HepG2 (cell line): ENCODE results near the gene SMYD1. TPM values are rescaled to one million over a fixed set of nuclear protein-coding genes. Genes with fewer than 3 reads are reported as not detected.

Experiments used
- ATAC-seq: fragments of 200-7000 bp; cut with Tn5 transposase; 3 replicates; pipeline ENCODE4 v1.9.1; 2020; ENCODE audit warnings: mild to moderate bottlenecking, moderate library complexity
- BruUV-seq: library from RNA; stranded (reverse); fragments of 400-500 nt; replicated peaks from 2 replicates; lab custom pipeline; 2021; lab: Mats Ljungman, UMichigan
- CTCF ChIA-PET: fragments of 300-600 bp; formaldehyde crosslinking; extraction: SDS; loops from one replicate; lab custom pipeline; 2021; ENCODE audit warnings: low total read pairs, inconsistent platforms, low intra/inter-chr PET ratio; lab: Yijun Ruan, JAX
- POLR2A ChIA-PET: fragments of 350-600 bp; sonication (Branson Sonifier 250); formaldehyde crosslinking; loops from one replicate; lab custom pipeline; 2020; ENCODE audit warnings: antibody characterized with exemption, inconsistent platforms; lab: Yijun Ruan, JAX
- DNase-seq: peaks from one replicate; pipeline ENCODE4 v3.0.0-alpha.2; 2015; ENCODE audit warnings: low spot score
- FAIRE-seq: peaks from 3 replicates; lab custom pipeline; 2011; peaks lifted over from hg19 to GRCh38; lab: Jason Lieb, UNC
- H2AFZ ChIP-seq: one replicate; pipeline ENCODE4 v1.6.1; 2011; ENCODE audit warnings: low read length, inconsistent platforms
- H3K27ac ChIP-seq: fragments of 300-600 bp; 3 replicates; pipeline ENCODE4 v1.8.0; 2011; ENCODE audit warnings: mixed run types, mild to moderate bottlenecking, mixed read lengths, low read length, inconsistent platforms; ENCODE audit not compliant: insufficient read depth; ENCODE audit errors: extremely low read length
- H3K27me3 ChIP-seq, 2 experiments: fragments of 200-600 bp in 1 of 2; 2 replicates in 1 of 2; 3 replicates in 1 of 2; pipeline versions ENCODE4 v1.6.0 to v1.8.0; 2011; ENCODE audit warnings: low read length in 2 of 2, mild to moderate bottlenecking in 2 of 2, moderate library complexity in 2 of 2, inconsistent platforms in 1 of 2; ENCODE audit not compliant: insufficient read depth in 2 of 2, control insufficient read depth in 1 of 2
- H3K36me3 ChIP-seq, 2 experiments: fragments of 200-600 bp in 1 of 2; replicated peaks in 1 of 2; 2 replicates in 1 of 2; 3 replicates in 1 of 2; pipeline versions ENCODE4 v1.5.1 to v1.8.0; 2011; ENCODE audit warnings: low read length in 2 of 2, inconsistent platforms in 1 of 2; ENCODE audit not compliant: insufficient read depth in 2 of 2, control insufficient read depth in 1 of 2
- H3K4me1 ChIP-seq: 2 replicates; pipeline ENCODE4 v1.5.1; 2012; ENCODE audit warnings: low read length, inconsistent platforms; ENCODE audit not compliant: insufficient read depth
- H3K4me2 ChIP-seq: 2 replicates; pipeline ENCODE4 v1.6.0; 2011; ENCODE audit warnings: low read depth, low read length, inconsistent platforms
- H3K4me3 ChIP-seq, 3 experiments: fragments of 200-600 bp in 1 of 3; sonication (generic), shearing (Covaris generic) in 1 of 3; replicated peaks in 1 of 3; 2 replicates each; pipeline ENCODE4 v1.5.1; 2011 to 2016; ENCODE audit warnings: low read length in 3 of 3, inconsistent platforms in 2 of 3, low read depth in 2 of 3, mild to moderate bottlenecking in 2 of 3, control low read depth in 1 of 3, mixed read lengths in 1 of 3; ENCODE audit not compliant: insufficient read depth in 1 of 3
- H3K79me2 ChIP-seq: one replicate; pipeline ENCODE4 v1.6.1; 2011; ENCODE audit warnings: low read length, inconsistent platforms; ENCODE audit not compliant: insufficient read depth
- H3K9ac ChIP-seq: 2 replicates; pipeline ENCODE4 v1.6.0; 2011; ENCODE audit warnings: mild to moderate bottlenecking, low read depth, low read length, inconsistent platforms; ENCODE audit not compliant: insufficient read depth
- H3K9me3 ChIP-seq: 2 replicates; pipeline ENCODE4 v1.5.1; 2012; ENCODE audit warnings: mild to moderate bottlenecking, low read length
- H4K20me1 ChIP-seq: 2 replicates; pipeline ENCODE4 v1.6.0; 2011; ENCODE audit warnings: inconsistent platforms, mild to moderate bottlenecking, low read length, moderate library complexity; ENCODE audit not compliant: insufficient read depth
- CC2D1A ChIP-seq: sonication (generic); formaldehyde crosslinking; IDR thresholded peaks from 2 replicates; pipeline ENCODE4 v1.8.1; 2023; ENCODE audit warnings: mild to moderate bottlenecking, missing genetic modification reagents
- FOXA3 ChIP-seq: IDR thresholded peaks from 2 replicates; pipeline ENCODE4 v1.6.1; 2016; ENCODE audit warnings: missing genetic modification reagents, missing compliant biosample characterization
- GATAD2A ChIP-seq: IDR thresholded peaks from 2 replicates; pipeline ENCODE4 v1.6.1; 2016
- HMG20A ChIP-seq: IDR thresholded peaks from 2 replicates; pipeline ENCODE4 v1.6.1; 2016; ENCODE audit warnings: borderline replicate concordance
- HNRNPUL1 ChIP-seq: fragments of 200-400 bp; formaldehyde crosslinking; IDR thresholded peaks from 2 replicates; pipeline ENCODE4 v1.6.1; 2017; ENCODE audit warnings: low read depth, mild to moderate bottlenecking, low read length, moderate library complexity
- MAX ChIP-seq: IDR thresholded peaks from 2 replicates; pipeline ENCODE4 v1.6.1; 2012; ENCODE audit warnings: inconsistent platforms
- NR2F1 ChIP-seq, 2 experiments: fragments of 450-650 bp in 1 of 2; formaldehyde crosslinking in 1 of 2; IDR thresholded peaks; 2 replicates each; pipeline versions ENCODE4 v1.5.0 to v1.6.1; 2016 to 2020; ENCODE audit warnings: mild to moderate bottlenecking in 1 of 2, missing compliant biosample characterization in 1 of 2, missing genetic modification reagents in 1 of 2, moderate library complexity in 1 of 2
- REL ChIP-seq: sonication (generic); formaldehyde crosslinking; conservative IDR thresholded peaks from 2 replicates; pipeline ENCODE4 v1.8.0; 2022; ENCODE audit warnings: mild to moderate bottlenecking, missing genetic modification reagents, moderate library complexity
- SIX1 ChIP-seq: sonication (generic); formaldehyde crosslinking; IDR thresholded peaks from 2 replicates; pipeline ENCODE4 v1.4.0; 2020; ENCODE audit warnings: missing genetic modification reagents, borderline replicate concordance
- TAF1 ChIP-seq: sonication (generic); formaldehyde crosslinking; IDR thresholded peaks from 2 replicates; pipeline ENCODE4 v1.4.0; 2020; ENCODE audit warnings: missing genetic modification reagents
- TEAD3 ChIP-seq: optimal IDR thresholded peaks from 2 replicates; pipeline ENCODE3; 2016; ENCODE audit warnings: borderline replicate concordance
- ZBTB26 ChIP-seq: IDR thresholded peaks from 2 replicates; pipeline ENCODE4 v1.6.1; 2016; ENCODE audit warnings: missing compliant biosample characterization, missing genetic modification reagents, borderline replicate concordance
- ZNF343 ChIP-seq: sonication (generic); formaldehyde crosslinking; IDR thresholded peaks from 2 replicates; pipeline ENCODE4 v1.4.0; 2020; ENCODE audit warnings: mild to moderate bottlenecking, missing genetic modification reagents
- ZNF678 ChIP-seq: sonication (generic); formaldehyde crosslinking; IDR thresholded peaks from 2 replicates; pipeline ENCODE4 v1.4.0; 2020; ENCODE audit warnings: mild to moderate bottlenecking, missing genetic modification reagents
- ZSCAN9 ChIP-seq: IDR thresholded peaks from 2 replicates; pipeline ENCODE4 v1.6.1; 2016; ENCODE audit warnings: borderline replicate concordance
- WGBS: methylation state at CpG from one replicate; pipeline ENCODE4 v1.1.6; 2017; ENCODE audit warnings: low lambda C conversion rate; 5-methylcytosine and 5-hydroxymethylcytosine counted together
- in situ Hi-C: cut with HindIII; loops from 2 replicates; pipeline ENCODE4 v1.10.0; 2017; ENCODE audit warnings: low pct_unique_long_range_greater_than_20kb; ENCODE audit not compliant: extremely low pct_ligation_motif_present
- intact Hi-C: fragments of 100-400 bp; cut with micrococcal nuclease; formaldehyde crosslinking; loops from one replicate; pipeline ENCODE4 v1.10.0; 2022; ENCODE audit not compliant: unreplicated experiment
- polyA plus RNA-seq, 8 experiments: library from polyadenylated mRNA; depleted of rRNA in 3 of 8; stranded (reverse) in 7 of 8; unstranded in 1 of 8; fragments of >200 nt; fragmentation: Illumina TruSeq in 4 of 8; extraction: Trizol in 4 of 8; gene quantifications; 2 replicates each; pipeline versions ENCODE4 v1.2.1 to v1.2.3, GENCODE V29; 2011 to 2016; ENCODE audit warnings: low read depth in 4 of 8, missing spikeins in 1 of 8, mixed read lengths in 1 of 8; ENCODE audit not compliant: insufficient read depth in 1 of 8
- total RNA-seq, 5 experiments: library from RNA; depleted of rRNA; stranded (reverse); fragments of >200 nt; fragmentation: Illumina TruSeq; extraction: Trizol; gene quantifications; 2 replicates each; pipeline ENCODE4 v1.2.3, GENCODE V29; 2016; ENCODE audit warnings: low read depth in 1 of 5
- TF ChIP-seq, protein P1 (sequence below): sonication (generic); formaldehyde crosslinking; IDR thresholded peaks from 2 replicates; pipeline ENCODE4 v1.9.0; 2021; ENCODE audit warnings: missing genetic modification reagents, borderline replicate concordance
- TF ChIP-seq, protein P2 (sequence below): sonication (generic); formaldehyde crosslinking; IDR thresholded peaks from 2 replicates; pipeline ENCODE4 v1.4.0; 2020; ENCODE audit warnings: missing genetic modification reagents, borderline replicate concordance

SMYD1 gene
- total and polyA plus RNA-seq, 2 of the 13 experiments (the other 11 are each of a cell fraction or from before 2014, with no cell fraction given): not detected

- Histone ChIP-seq H3K27ac (no peak overlapping the region), H3K79me2 (no peaks in the 10 kb centered on the region), H3K9me3 (no peaks in the 10 kb centered on the region), H4K20me1 (no peaks in the 10 kb centered on the region), H2AFZ (no peak overlapping the region), H3K4me1 (peaks cover 18% of the 10 kb centered on the region), H3K36me3 (no peaks in the 10 kb centered on the region), H3K9ac (no peak overlapping the region), H3K4me3 (no peak overlapping the region), H3K27me3 (peaks cover 0 to 17% of the 10 kb centered on the region in 2 experiments; a peak in 3 of 5 replicates), H3K4me2 (no peak overlapping the region)
- in situ Hi-C loops (no loop called here), intact Hi-C loops (no loop called here)
- WGBS: 40% methylated on average over 2 of the region's 2 CpGs
- ChIA-PET CTCF (no interaction called here), POLR2A (no interaction called here)
- BruUV-seq: no TSS peak
- no peak for FAIRE-seq
- DNase-seq: no peak
- ATAC-seq: no peak
- TF ChIP-seq HNRNPUL1 (no peak), ZNF678 (CRISPR knock-in tag) (no peak), ZBTB26 (CRISPR knock-in tag) (no peak), TAF1 (CRISPR knock-in tag) (no peak), MAX (no peak), CC2D1A (no peak), HMG20A (CRISPR knock-in tag) (no peak), SIX1 (CRISPR knock-in tag) (no peak), FOXA3 (CRISPR knock-in tag) (no peak), TEAD3 (CRISPR knock-in tag) (no peak), NR2F1 (CRISPR knock-in tag; IDR thresholded peaks at IDR 0.05) (no peak), GATAD2A (CRISPR knock-in tag) (no peak), ZNF343 (CRISPR knock-in tag) (no peak), ZSCAN9 (CRISPR knock-in tag) (no peak), REL (no peak)
- TF ChIP-seq, protein P1, sequence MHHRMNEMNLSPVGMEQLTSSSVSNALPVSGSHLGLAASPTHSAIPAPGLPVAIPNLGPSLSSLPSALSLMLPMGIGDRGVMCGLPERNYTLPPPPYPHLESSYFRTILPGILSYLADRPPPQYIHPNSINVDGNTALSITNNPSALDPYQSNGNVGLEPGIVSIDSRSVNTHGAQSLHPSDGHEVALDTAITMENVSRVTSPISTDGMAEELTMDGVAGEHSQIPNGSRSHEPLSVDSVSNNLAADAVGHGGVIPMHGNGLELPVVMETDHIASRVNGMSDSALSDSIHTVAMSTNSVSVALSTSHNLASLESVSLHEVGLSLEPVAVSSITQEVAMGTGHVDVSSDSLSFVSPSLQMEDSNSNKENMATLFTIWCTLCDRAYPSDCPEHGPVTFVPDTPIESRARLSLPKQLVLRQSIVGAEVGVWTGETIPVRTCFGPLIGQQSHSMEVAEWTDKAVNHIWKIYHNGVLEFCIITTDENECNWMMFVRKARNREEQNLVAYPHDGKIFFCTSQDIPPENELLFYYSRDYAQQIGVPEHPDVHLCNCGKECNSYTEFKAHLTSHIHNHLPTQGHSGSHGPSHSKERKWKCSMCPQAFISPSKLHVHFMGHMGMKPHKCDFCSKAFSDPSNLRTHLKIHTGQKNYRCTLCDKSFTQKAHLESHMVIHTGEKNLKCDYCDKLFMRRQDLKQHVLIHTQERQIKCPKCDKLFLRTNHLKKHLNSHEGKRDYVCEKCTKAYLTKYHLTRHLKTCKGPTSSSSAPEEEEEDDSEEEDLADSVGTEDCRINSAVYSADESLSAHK (CRISPR knock-in tag): no peak
- TF ChIP-seq, protein P2, sequence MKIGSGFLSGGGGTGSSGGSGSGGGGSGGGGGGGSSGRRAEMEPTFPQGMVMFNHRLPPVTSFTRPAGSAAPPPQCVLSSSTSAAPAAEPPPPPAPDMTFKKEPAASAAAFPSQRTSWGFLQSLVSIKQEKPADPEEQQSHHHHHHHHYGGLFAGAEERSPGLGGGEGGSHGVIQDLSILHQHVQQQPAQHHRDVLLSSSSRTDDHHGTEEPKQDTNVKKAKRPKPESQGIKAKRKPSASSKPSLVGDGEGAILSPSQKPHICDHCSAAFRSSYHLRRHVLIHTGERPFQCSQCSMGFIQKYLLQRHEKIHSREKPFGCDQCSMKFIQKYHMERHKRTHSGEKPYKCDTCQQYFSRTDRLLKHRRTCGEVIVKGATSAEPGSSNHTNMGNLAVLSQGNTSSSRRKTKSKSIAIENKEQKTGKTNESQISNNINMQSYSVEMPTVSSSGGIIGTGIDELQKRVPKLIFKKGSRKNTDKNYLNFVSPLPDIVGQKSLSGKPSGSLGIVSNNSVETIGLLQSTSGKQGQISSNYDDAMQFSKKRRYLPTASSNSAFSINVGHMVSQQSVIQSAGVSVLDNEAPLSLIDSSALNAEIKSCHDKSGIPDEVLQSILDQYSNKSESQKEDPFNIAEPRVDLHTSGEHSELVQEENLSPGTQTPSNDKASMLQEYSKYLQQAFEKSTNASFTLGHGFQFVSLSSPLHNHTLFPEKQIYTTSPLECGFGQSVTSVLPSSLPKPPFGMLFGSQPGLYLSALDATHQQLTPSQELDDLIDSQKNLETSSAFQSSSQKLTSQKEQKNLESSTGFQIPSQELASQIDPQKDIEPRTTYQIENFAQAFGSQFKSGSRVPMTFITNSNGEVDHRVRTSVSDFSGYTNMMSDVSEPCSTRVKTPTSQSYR (CRISPR knock-in tag): no peak
Observed at GRCh38 chr2:88080545-88080944, 12.9 kb downstream of the SMYD1 start.
